Ovary (tissue), 9 donors: Measurements from ENCODE around the gene KRT24. TPM values are rescaled to one million over a fixed set of nuclear protein-coding genes. Genes with fewer than 3 reads are reported as not detected.

Experiments
- DNase-seq, 5 donors: peaks; one replicate each; pipeline ENCODE4 v3.0.0-alpha.2; 2019 to 2020
- H3K27ac ChIP-seq, 2 donors: fragments of 200-600 bp; one replicate each; pipeline versions ENCODE4 v1.5.1 to v1.8.0; 2019 to 2022
- H3K27me3 ChIP-seq: fragments of 200-600 bp; one replicate; pipeline ENCODE4 v1.8.0; 2022
- H3K36me3 ChIP-seq: fragments of 200-600 bp; sonication (generic); one replicate; pipeline ENCODE4 v1.5.1; 2019
- H3K4me1 ChIP-seq: one replicate; pipeline ENCODE4 v1.8.1; 2013; ENCODE audit warnings: mild to moderate bottlenecking, moderate library complexity; ENCODE audit not compliant: insufficient read depth
- H3K4me3 ChIP-seq: fragments of 200-600 bp; sonication (generic); one replicate; pipeline ENCODE4 v1.5.1; 2017
- H3K9me3 ChIP-seq, 2 donors: fragments of 200-600 bp in 1 of 2; sonication (generic) in 1 of 2; one replicate each; pipeline versions ENCODE4 v1.5.1 to v1.8.1; 2013 to 2019; ENCODE audit warnings: mild to moderate bottlenecking in 1 of 2, moderate library complexity in 1 of 2
- CTCF ChIP-seq, 3 donors: fragments of 450-650 bp in 2 of 3; fragments of 200-600 bp in 1 of 3; IDR thresholded peaks; one replicate each; pipeline versions ENCODE4 v1.5.1 to v1.8.0; 2016 to 2022; ENCODE audit warnings: antibody characterized with exemption in 3 of 3, mild to moderate bottlenecking in 1 of 3
- EP300 ChIP-seq: sonication (generic); formaldehyde crosslinking; IDR thresholded peaks from one replicate; pipeline ENCODE4 v1.6.1; 2017; ENCODE audit warnings: antibody characterized with exemption
- POLR2A ChIP-seq: fragments of 450-650 bp; IDR thresholded peaks from one replicate; pipeline ENCODE4 v1.6.1; 2017; ENCODE audit warnings: antibody characterized with exemption, mild to moderate bottlenecking, moderate library complexity
- WGBS, 3 donors: extraction: QIAGEN DNeasy Blood & Tissue Kit in 1 of 3; methylation state at CpG; one replicate each; pipeline versions ENCODE4 v1.1.5 to v1.1.7; 2013 to 2017; 5-methylcytosine and 5-hydroxymethylcytosine counted together
- intact Hi-C, 4 donors: fragments of 100-400 bp; cut with DNase I; formaldehyde crosslinking; loops; one replicate each; pipeline versions ENCODE4 v1.11.0 to v1.15.1; 2022 to 2023
- polyA plus RNA-seq, 2 donors: library from polyadenylated mRNA; stranded (reverse); fragments of 200-250 nt in 1 of 2; fragments of 350-450 nt in 1 of 2; fragmentation: Illumina TruSeq in 1 of 2; extraction: RNeasy Lipid Tissue Mini Kit (QIAGEN cat#74804) in 1 of 2; gene quantifications; one replicate each; pipeline ENCODE4 v1.2.3, GENCODE V29; 2013 to 2014
- total RNA-seq, 7 donors: library from RNA; depleted of rRNA in 2 of 7; stranded (reverse); fragments of >200 nt in 2 of 7; fragmentation: NEBNext Ultra II Directional in 3 of 7; extraction: Animal tissue kit (Norgen Biotek cat#: 25700) in 3 of 7; gene quantifications; one replicate each; pipeline versions ENCODE4 v1.1.0 to v1.2.4, GENCODE V29; 2016 to 2023
- donor health status: DM: no; HTN: no; CAD: no; lungs with moderate emphysema.
- donor health status: DM: no; HTN: no; CAD: no.
- donor health status: Bipolar disorder and iron deficiency.
- donor health status: DM: yes; HTN: yes; CAD: no.
- donor health status: DM: no; HTN: no; CAD: no.
- donor health status: DM: yes; HTN: yes; CAD: no.

Gene KRT24
- total and polyA plus RNA-seq, 9 donors: not detected

DNA sequence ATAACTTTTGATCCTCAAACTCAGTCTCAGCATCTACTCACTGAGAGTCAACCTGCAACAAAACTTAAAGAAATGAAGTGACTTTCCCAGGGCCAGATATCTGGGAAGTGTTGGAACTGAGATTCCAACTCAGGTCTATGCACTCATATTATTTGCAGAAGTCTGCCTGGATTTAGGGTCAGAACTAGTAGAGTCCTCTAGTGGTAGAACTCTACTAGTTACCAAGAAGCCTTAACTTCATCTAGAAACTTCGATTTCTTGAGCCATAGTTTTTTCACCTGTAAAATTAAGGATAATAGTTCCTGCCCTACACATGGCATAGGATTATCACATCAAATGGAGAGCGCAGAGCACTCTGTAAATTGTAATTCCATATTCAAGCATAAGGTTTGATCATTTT is 23.4 kb upstream of the KRT24 start:
- H3K27ac ChIP-seq: no peak overlapping the region
- intact Hi-C loops: no loop called here
- no peak overlapping the region for H3K4me3 ChIP-seq
- no peaks in the 10 kb centered on the region for H3K27me3 ChIP-seq
- TF ChIP-seq POLR2A: no peak
- TF ChIP-seq EP300: no peak
- no peak for TF ChIP-seq CTCF (IDR thresholded peaks at IDR 0.05)
- WGBS, 3 donors: 75 to 84% (median 75%) methylated on average over 2 of the region's 2 CpGs
- DNase-seq: no peak
- H3K4me1 ChIP-seq: no peaks in the 10 kb centered on the region
- H3K9me3 ChIP-seq: no peaks in the 10 kb centered on the region
- H3K36me3 ChIP-seq: no peaks in the 10 kb centered on the region

DNA sequence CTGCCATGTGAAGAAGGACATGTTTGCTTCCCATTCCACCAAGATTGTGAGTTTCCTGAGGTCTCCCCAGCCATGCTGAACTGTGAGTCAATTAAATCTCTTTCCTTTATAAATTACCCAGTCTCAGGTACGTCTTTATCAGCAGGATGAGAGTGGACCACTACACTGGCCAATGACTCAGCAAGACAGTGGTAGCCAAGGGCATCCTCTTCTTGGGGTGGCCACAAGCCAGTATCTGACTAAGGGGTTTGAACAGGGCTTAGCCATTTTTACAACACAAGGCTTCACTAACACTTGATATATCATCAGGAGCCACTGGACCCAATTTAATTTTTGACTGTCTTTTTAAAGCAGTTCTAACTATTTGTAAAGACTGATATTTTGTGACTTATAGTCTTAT is 21.1 kb upstream of the KRT24 start:
- no peaks in the 10 kb centered on the region for H3K9me3 ChIP-seq
- no peaks in the 10 kb centered on the region for H3K4me1 ChIP-seq
- H3K27me3 ChIP-seq: no peaks in the 10 kb centered on the region
- no peak overlapping the region for H3K4me3 ChIP-seq
- WGBS, 3 donors: 45 to 63% (median 47%) methylated on average over 1 of the region's 1 CpG
- TF ChIP-seq POLR2A (no peak), EP300 (no peak), CTCF (IDR thresholded peaks at IDR 0.05) (no peak)
- intact Hi-C loops: no loop called here
- no peaks in the 10 kb centered on the region for H3K36me3 ChIP-seq
- no peak overlapping the region for H3K27ac ChIP-seq
- no peak for DNase-seq

DNA sequence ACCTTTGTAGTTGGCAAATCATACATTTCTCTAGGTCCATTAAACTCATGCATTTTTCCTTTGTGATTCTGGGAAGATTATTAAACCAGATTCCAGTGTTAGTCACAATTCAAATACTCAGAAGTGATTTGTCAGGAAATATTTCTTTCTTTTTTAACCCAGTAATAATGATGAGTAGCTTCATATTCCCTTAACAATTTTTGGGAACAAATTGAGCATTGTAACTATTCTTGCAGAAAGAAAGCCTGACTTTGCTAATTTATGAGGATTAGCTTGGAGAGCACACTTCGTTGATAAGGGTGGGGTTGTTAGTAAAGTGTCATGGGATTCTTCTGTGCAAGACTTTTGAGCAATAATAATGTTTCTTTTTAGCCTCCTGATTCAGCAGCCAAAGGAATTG is 18.7 kb upstream of the KRT24 start:
- no peak for DNase-seq
- intact Hi-C loops: no loop called here
- Histone ChIP-seq H3K36me3 (no peaks in the 10 kb centered on the region), H3K27ac (no peak overlapping the region), H3K4me1 (no peaks in the 10 kb centered on the region), H3K9me3 (no peaks in the 10 kb centered on the region), H3K27me3 (no peaks in the 10 kb centered on the region), H3K4me3 (no peak overlapping the region)
- 9 to 24% (median 23%) methylated on average over 1 of the region's 1 CpG for WGBS, 3 donors
- no peak for TF ChIP-seq CTCF (IDR thresholded peaks at IDR 0.05)
- TF ChIP-seq POLR2A: no peak
- no peak for TF ChIP-seq EP300

GRCh38 chr17:40720899-40721298 is 17.3 kb upstream of the KRT24 start:
- DNase-seq: no peak
- Histone ChIP-seq H3K27me3 (no peaks in the 10 kb centered on the region), H3K27ac (no peak overlapping the region), H3K4me1 (no peaks in the 10 kb centered on the region), H3K36me3 (no peaks in the 10 kb centered on the region), H3K9me3 (no peaks in the 10 kb centered on the region), H3K4me3 (no peak overlapping the region)
- no peak for TF ChIP-seq CTCF (IDR thresholded peaks at IDR 0.05)
- TF ChIP-seq EP300: no peak
- no peak for TF ChIP-seq POLR2A
- intact Hi-C loops: no loop called here
- 51 to 63% (median 63%) methylated on average over 2 of the region's 2 CpGs for WGBS, 3 donors

- no peaks in the 10 kb centered on the region for H3K27me3 ChIP-seq
- no peak overlapping the region for H3K4me3 ChIP-seq
- H3K4me1 ChIP-seq: no peaks in the 10 kb centered on the region
- DNase-seq: no peak
- TF ChIP-seq EP300 (no peak), POLR2A (no peak), CTCF (IDR thresholded peaks at IDR 0.05) (no peak)
- no peaks in the 10 kb centered on the region for H3K9me3 ChIP-seq
- no peak overlapping the region for H3K27ac ChIP-seq
- no peaks in the 10 kb centered on the region for H3K36me3 ChIP-seq
- 50 to 53% (median 51%) methylated on average over 8 of the region's 8 CpGs for WGBS, 3 donors
- intact Hi-C loops: no loop called here
These were observed 15.4 kb upstream of the KRT24 start for GRCh38 chr17:40718930-40719329.
